ENCODE measurements around the gene EVA1B. TPM values are rescaled to one million over a fixed set of nuclear protein-coding genes. Genes with fewer than 3 reads are reported as not detected.
A peak's percentile ranks its signal among the peaks of the same experiment; 100 is the strongest.

EVA1B gene
- total and polyA plus RNA-seq, 2 of the 13 experiments (the other 11 are each of a cell fraction or from before 2014, with no cell fraction given): 3.9 to 6.6 TPM

- TF ChIP-seq HMGXB4 (CRISPR knock-in tag; IDR thresholded peaks at IDR 0.05; ENCODE audit: borderline replicate concordance in 1 of 2, low read depth in 1 of 2): peak in 1 of 2 experiments; percentile 61; a peak in 1 of 4 replicates
- TF ChIP-seq, protein P1, sequence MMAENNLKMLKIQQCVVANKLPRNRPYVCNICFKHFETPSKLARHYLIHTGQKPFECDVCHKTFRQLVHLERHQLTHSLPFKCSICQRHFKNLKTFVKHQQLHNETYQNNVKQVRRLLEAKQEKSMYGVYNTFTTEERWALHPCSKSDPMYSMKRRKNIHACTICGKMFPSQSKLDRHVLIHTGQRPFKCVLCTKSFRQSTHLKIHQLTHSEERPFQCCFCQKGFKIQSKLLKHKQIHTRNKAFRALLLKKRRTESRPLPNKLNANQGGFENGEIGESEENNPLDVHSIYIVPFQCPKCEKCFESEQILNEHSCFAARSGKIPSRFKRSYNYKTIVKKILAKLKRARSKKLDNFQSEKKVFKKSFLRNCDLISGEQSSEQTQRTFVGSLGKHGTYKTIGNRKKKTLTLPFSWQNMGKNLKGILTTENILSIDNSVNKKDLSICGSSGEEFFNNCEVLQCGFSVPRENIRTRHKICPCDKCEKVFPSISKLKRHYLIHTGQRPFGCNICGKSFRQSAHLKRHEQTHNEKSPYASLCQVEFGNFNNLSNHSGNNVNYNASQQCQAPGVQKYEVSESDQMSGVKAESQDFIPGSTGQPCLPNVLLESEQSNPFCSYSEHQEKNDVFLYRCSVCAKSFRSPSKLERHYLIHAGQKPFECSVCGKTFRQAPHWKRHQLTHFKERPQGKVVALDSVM (CRISPR knock-in tag; IDR thresholded peaks at IDR 0.05): no peak
- TF ChIP-seq GATAD2A (CRISPR knock-in tag; IDR thresholded peaks at IDR 0.05): peak; percentile 54; the same call in 1 of the 2 replicates
- no peak for TF ChIP-seq RARG (CRISPR knock-in tag; IDR thresholded peaks at IDR 0.05; ENCODE audit: low read depth)
- peak; percentile 57; the same call in 1 of the 3 replicates for TF ChIP-seq MXI1 (IDR thresholded peaks at IDR 0.05; ENCODE audit: borderline replicate concordance, low read depth, low read length)
- TF ChIP-seq SCMH1 (CRISPR knock-in tag; IDR thresholded peaks at IDR 0.05; ENCODE audit: borderline replicate concordance): no peak
- TF ChIP-seq, protein P2, sequence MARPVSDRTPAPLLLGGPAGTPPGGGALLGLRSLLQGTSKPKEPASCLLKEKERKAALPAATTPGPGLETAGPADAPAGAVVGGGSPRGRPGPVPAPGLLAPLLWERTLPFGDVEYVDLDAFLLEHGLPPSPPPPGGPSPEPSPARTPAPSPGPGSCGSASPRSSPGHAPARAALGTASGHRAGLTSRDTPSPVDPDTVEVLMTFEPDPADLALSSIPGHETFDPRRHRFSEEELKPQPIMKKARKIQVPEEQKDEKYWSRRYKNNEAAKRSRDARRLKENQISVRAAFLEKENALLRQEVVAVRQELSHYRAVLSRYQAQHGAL (CRISPR knock-in tag; IDR thresholded peaks at IDR 0.05; ENCODE audit: not compliant biosample characterization): no peak
- no peak; the same call in none of the 2 replicates for TF ChIP-seq YEATS2 (CRISPR knock-in tag; IDR thresholded peaks at IDR 0.05; ENCODE audit: borderline replicate concordance)
- peak; percentile 60 for TF ChIP-seq ZNF772 (CRISPR knock-in tag; IDR thresholded peaks at IDR 0.05)
- no peak for TF ChIP-seq KAT7 (CRISPR knock-in tag; IDR thresholded peaks at IDR 0.05; ENCODE audit: borderline replicate concordance)
- TF ChIP-seq AHR (CRISPR knock-in tag; IDR thresholded peaks at IDR 0.05): no peak; the same call in 1 of the 2 replicates
- no peak for TF ChIP-seq TOE1 (CRISPR knock-in tag; IDR thresholded peaks at IDR 0.05)
- TF ChIP-seq CREB3 (CRISPR knock-in tag; IDR thresholded peaks at IDR 0.05): no peak
- no peak for TF ChIP-seq ZFP36 (IDR thresholded peaks at IDR 0.05; ENCODE audit: borderline replicate concordance, low read depth, low read length, partially characterized antibody)
- TF ChIP-seq RAD21 (CRISPR knock-in tag; IDR thresholded peaks at IDR 0.05): peak; percentile 22; the same call in 1 of the 2 replicates
- TF ChIP-seq ZBTB14 (CRISPR knock-in tag; IDR thresholded peaks at IDR 0.05): no peak
- no peak for TF ChIP-seq ZSCAN22 (CRISPR knock-in tag; IDR thresholded peaks at IDR 0.05)
- TF ChIP-seq, protein P3, sequence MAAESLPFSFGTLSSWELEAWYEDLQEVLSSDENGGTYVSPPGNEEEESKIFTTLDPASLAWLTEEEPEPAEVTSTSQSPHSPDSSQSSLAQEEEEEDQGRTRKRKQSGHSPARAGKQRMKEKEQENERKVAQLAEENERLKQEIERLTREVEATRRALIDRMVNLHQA (CRISPR knock-in tag; IDR thresholded peaks at IDR 0.05): no peak
These were observed at the start of gene EVA1B (continued) for GRCh38 chr1:36323636-36324352.
